ENCODE data around the gene RIPK1.

DNA sequence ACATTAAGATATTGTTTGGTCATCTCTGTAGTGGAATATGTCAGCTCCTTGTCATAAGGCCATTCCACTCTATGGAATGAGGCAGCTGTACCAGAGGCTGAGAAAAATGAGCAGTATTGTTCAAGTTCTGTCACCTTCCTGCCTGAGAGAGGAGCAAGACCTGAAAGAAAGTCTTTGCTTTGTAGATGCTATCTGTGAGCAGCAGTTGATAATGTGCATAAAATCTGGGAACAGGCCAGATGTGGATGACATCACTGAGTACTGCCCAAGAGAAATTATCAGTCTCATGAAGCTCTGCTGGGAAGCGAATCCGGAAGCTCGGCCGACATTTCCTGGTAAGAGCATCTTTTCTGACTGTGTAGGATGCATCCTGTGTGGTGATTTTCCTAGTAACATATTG, 16.8 kb downstream of the RIPK1 start:
- TF ChIP-seq, protein P1, sequence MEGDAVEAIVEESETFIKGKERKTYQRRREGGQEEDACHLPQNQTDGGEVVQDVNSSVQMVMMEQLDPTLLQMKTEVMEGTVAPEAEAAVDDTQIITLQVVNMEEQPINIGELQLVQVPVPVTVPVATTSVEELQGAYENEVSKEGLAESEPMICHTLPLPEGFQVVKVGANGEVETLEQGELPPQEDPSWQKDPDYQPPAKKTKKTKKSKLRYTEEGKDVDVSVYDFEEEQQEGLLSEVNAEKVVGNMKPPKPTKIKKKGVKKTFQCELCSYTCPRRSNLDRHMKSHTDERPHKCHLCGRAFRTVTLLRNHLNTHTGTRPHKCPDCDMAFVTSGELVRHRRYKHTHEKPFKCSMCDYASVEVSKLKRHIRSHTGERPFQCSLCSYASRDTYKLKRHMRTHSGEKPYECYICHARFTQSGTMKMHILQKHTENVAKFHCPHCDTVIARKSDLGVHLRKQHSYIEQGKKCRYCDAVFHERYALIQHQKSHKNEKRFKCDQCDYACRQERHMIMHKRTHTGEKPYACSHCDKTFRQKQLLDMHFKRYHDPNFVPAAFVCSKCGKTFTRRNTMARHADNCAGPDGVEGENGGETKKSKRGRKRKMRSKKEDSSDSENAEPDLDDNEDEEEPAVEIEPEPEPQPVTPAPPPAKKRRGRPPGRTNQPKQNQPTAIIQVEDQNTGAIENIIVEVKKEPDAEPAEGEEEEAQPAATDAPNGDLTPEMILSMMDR (conservative IDR thresholded peaks at IDR 0.05; ENCODE audit: low read length) = no peak
- no peak for TF ChIP-seq EZH2phosphoT487 (IDR thresholded peaks at IDR 0.05; ENCODE audit: borderline replicate concordance)
